H1 (cell line): ENCODE results near the gene ARFGEF3. TPM values are rescaled to one million over a fixed set of nuclear protein-coding genes. Genes with fewer than 3 reads are reported as not detected.

Experiments
- CTCF ChIA-PET: fragments of 300-600 bp; sonication (Branson Sonifier 250); formaldehyde crosslinking; loops from one replicate; lab custom pipeline; 2021; ENCODE audit not compliant: partially characterized antibody; lab: Charles Lee
- POLR2A ChIA-PET: fragments of 300-600 bp; sonication (Branson Sonifier 250); formaldehyde crosslinking; loops from one replicate; lab custom pipeline; 2021; ENCODE audit warnings: inconsistent platforms; ENCODE audit not compliant: partially characterized antibody; lab: Charles Lee
- DNase-seq, 2 experiments: peaks; one replicate each; pipeline versions ENCODE4 v3.0.0 to v3.0.0-alpha.2; 2010 to 2022; ENCODE audit warnings: low spot score in 2 of 2, low read depth in 1 of 2, mixed read lengths in 1 of 2
- FAIRE-seq: peaks from 2 replicates; lab custom pipeline; 2011; peaks lifted over from hg19 to GRCh38; lab: Jason Lieb, UNC
- H2AFZ ChIP-seq: 2 replicates; pipeline ENCODE4 v1.8.1; 2012; ENCODE audit warnings: low read length, inconsistent platforms
- H2AK5ac ChIP-seq: 2 replicates; pipeline ENCODE4 v1.6.1; 2013; ENCODE audit warnings: low read depth, low read length
- H2BK120ac ChIP-seq: replicated peaks from 2 replicates; pipeline ENCODE3; 2013; ENCODE audit warnings: low read depth, low read length, inconsistent platforms
- H2BK12ac ChIP-seq: 2 replicates; pipeline ENCODE4 v1.6.1; 2013; ENCODE audit warnings: low read depth, low read length
- H2BK15ac ChIP-seq: 2 replicates; pipeline ENCODE4 v1.6.1; 2013; ENCODE audit warnings: low read length
- H2BK20ac ChIP-seq: 2 replicates; pipeline ENCODE4 v1.6.1; 2013; ENCODE audit warnings: low read length
- H2BK5ac ChIP-seq: 2 replicates; pipeline ENCODE4 v1.6.1; 2013; ENCODE audit warnings: low read depth, low read length
- H3K14ac ChIP-seq: 2 replicates; pipeline ENCODE4 v1.6.1; 2013; ENCODE audit warnings: inconsistent platforms; ENCODE audit not compliant: insufficient read length
- H3K18ac ChIP-seq: 2 replicates; pipeline ENCODE4 v1.6.1; 2013; ENCODE audit warnings: low read length; ENCODE audit errors: extremely low read depth
- H3K23ac ChIP-seq: 2 replicates; pipeline ENCODE4 v1.6.1; 2013; ENCODE audit warnings: inconsistent platforms; ENCODE audit not compliant: insufficient read length
- H3K23me2 ChIP-seq: 2 replicates; pipeline ENCODE4 v1.6.1; 2013; ENCODE audit warnings: low read depth, low read length
- H3K27ac ChIP-seq: 2 replicates; pipeline ENCODE4 v1.6.1; 2011; ENCODE audit warnings: low read depth, low read length, inconsistent platforms
- H3K27me3 ChIP-seq, 4 experiments: replicated peaks in 1 of 4; 1 replicate in 1 of 4; 2 replicates in 3 of 4; pipeline versions ENCODE4 v1.6.1 to v1.8.1; 2011 to 2013; ENCODE audit warnings: low read length in 3 of 4, mild to moderate bottlenecking in 3 of 4, inconsistent platforms in 2 of 4, mixed read lengths in 2 of 4, moderate library complexity in 1 of 4; ENCODE audit not compliant: control insufficient read depth in 3 of 4, insufficient read depth in 3 of 4; ENCODE audit errors: extremely low read depth in 1 of 4
- H3K36me3 ChIP-seq, 4 experiments: 2 replicates each; pipeline versions ENCODE4 v1.6.1 to v1.8.1; 2011 to 2013; ENCODE audit warnings: mild to moderate bottlenecking in 4 of 4, low read length in 3 of 4, moderate library complexity in 2 of 4, control low read depth in 1 of 4, inconsistent platforms in 1 of 4; ENCODE audit not compliant: insufficient read depth in 4 of 4, control insufficient read depth in 2 of 4
- H3K4ac ChIP-seq: replicated peaks from 2 replicates; pipeline ENCODE3; 2013; ENCODE audit warnings: low read length, low read depth, mixed read lengths, inconsistent platforms; ENCODE audit not compliant: insufficient read length
- H3K4me1 ChIP-seq, 4 experiments: replicated peaks in 1 of 4; 1 replicate in 1 of 4; 2 replicates in 3 of 4; pipeline versions ENCODE4 v1.6.1 to v1.8.1; 2011 to 2013; ENCODE audit warnings: low read length in 3 of 4, inconsistent platforms in 2 of 4, mixed read lengths in 1 of 4; ENCODE audit not compliant: insufficient read depth in 4 of 4, control insufficient read depth in 3 of 4
- H3K4me2 ChIP-seq, 2 experiments: 2 replicates each; pipeline versions ENCODE4 v1.6.1 to v1.8.1; 2011 to 2013; ENCODE audit warnings: low read depth in 2 of 2, low read length in 2 of 2, control low read depth in 1 of 2, inconsistent platforms in 1 of 2, mild to moderate bottlenecking in 1 of 2; ENCODE audit not compliant: insufficient read depth in 1 of 2
- H3K4me3 ChIP-seq, 4 experiments: fragments of 200-600, 300-600 bp in 1 of 4; sonication (generic), shearing (Covaris generic), sonication (Bioruptor Twin) in 1 of 4; 2 replicates each; pipeline versions ENCODE4 v1.5.1 to v1.8.1; 2011 to 2016; ENCODE audit warnings: low read length in 4 of 4, low read depth in 3 of 4, control low read depth in 2 of 4, inconsistent platforms in 2 of 4, mild to moderate bottlenecking in 2 of 4, mixed read lengths in 1 of 4, moderate library complexity in 1 of 4; ENCODE audit not compliant: insufficient read depth in 2 of 4; ENCODE audit errors: extremely low read depth in 1 of 4
- H3K56ac ChIP-seq: replicated peaks from 2 replicates; pipeline ENCODE3; 2013; ENCODE audit warnings: low read depth, mild to moderate bottlenecking, mixed read lengths, low read length, inconsistent platforms; ENCODE audit not compliant: insufficient read length
- H3K79me1 ChIP-seq: 2 replicates; pipeline ENCODE4 v1.6.1; 2013; ENCODE audit warnings: low read depth, low read length, control low read depth
- H3K79me2 ChIP-seq, 2 experiments: 2 replicates each; pipeline versions ENCODE4 v1.6.1 to v1.8.1; 2012 to 2013; ENCODE audit warnings: low read length in 2 of 2, mild to moderate bottlenecking in 2 of 2, inconsistent platforms in 1 of 2; ENCODE audit not compliant: insufficient read depth in 2 of 2, control insufficient read depth in 1 of 2
- H3K9ac ChIP-seq, 4 experiments: replicated peaks in 1 of 4; 1 replicate in 1 of 4; 2 replicates in 3 of 4; pipeline versions ENCODE4 v1.6.1 to v1.8.1; 2011 to 2013; ENCODE audit warnings: low read depth in 3 of 4, low read length in 3 of 4, control low read depth in 2 of 4, mild to moderate bottlenecking in 2 of 4, moderate library complexity in 2 of 4, inconsistent platforms in 1 of 4; ENCODE audit errors: extremely low read depth in 1 of 4
- H3K9me3 ChIP-seq, 2 experiments: 2 replicates each; pipeline versions ENCODE4 v1.6.1 to v1.8.1; 2012 to 2013; ENCODE audit warnings: mild to moderate bottlenecking in 2 of 2, moderate library complexity in 2 of 2, control low read depth in 1 of 2, inconsistent platforms in 1 of 2, low read depth in 1 of 2, low read length in 1 of 2, mixed read lengths in 1 of 2; ENCODE audit not compliant: insufficient read depth in 2 of 2
- H4K20me1 ChIP-seq, 2 experiments: replicated peaks in 1 of 2; 2 replicates each; pipeline versions ENCODE3 to v1.8.1; 2011 to 2013; ENCODE audit warnings: inconsistent platforms in 2 of 2, low read length in 2 of 2, mild to moderate bottlenecking in 1 of 2; ENCODE audit not compliant: insufficient read depth in 2 of 2, control insufficient read depth in 1 of 2
- H4K5ac ChIP-seq: 2 replicates; pipeline ENCODE4 v1.6.1; 2013; ENCODE audit warnings: low read length, low read depth, mixed read lengths, inconsistent platforms; ENCODE audit not compliant: insufficient read length
- H4K8ac ChIP-seq: 2 replicates; pipeline ENCODE4 v1.8.0; 2013; ENCODE audit warnings: mild to moderate bottlenecking, moderate library complexity, low read length, inconsistent platforms; ENCODE audit not compliant: insufficient read depth; ENCODE audit errors: extremely low read depth
- H4K91ac ChIP-seq: replicated peaks from 2 replicates; pipeline ENCODE3; 2013; ENCODE audit warnings: low read length, mixed read lengths, inconsistent platforms; ENCODE audit not compliant: insufficient read length
- ASH2L ChIP-seq: fragments of 200-600, 300-600 bp; sonication (generic); IDR thresholded peaks from one replicate; pipeline ENCODE4 v1.7.1; 2017; ENCODE audit warnings: low read length
- BACH1 ChIP-seq: IDR thresholded peaks from 2 replicates; pipeline ENCODE4 v1.6.1; 2012; ENCODE audit warnings: low read length, improper control_type of control experiment
- EZH2 ChIP-seq: fragments of 200-600 bp; sonication (generic); IDR thresholded peaks from 2 replicates; pipeline ENCODE4 v1.7.1; 2012; ENCODE audit warnings: low read depth, mild to moderate bottlenecking, moderate library complexity, low read length, inconsistent platforms; ENCODE audit not compliant: severe bottlenecking
- FOSL1 ChIP-seq: IDR thresholded peaks from 2 replicates; pipeline ENCODE4 v1.6.1; 2011; ENCODE audit warnings: mild to moderate bottlenecking, low read depth, low read length, moderate library complexity; ENCODE audit not compliant: insufficient read depth
- HDAC6 ChIP-seq: IDR thresholded peaks from one replicate; pipeline ENCODE4 v1.7.1; 2012; ENCODE audit warnings: low read depth, mild to moderate bottlenecking, inconsistent platforms, low read length, moderate library complexity
- KDM1A ChIP-seq: fragments of 200-600, 300-600 bp; sonication (generic); IDR thresholded peaks from 2 replicates; pipeline ENCODE4 v1.7.1; 2016; ENCODE audit warnings: mild to moderate bottlenecking, low read length, borderline replicate concordance
- KDM5A ChIP-seq: fragments of 200-600 bp; IDR thresholded peaks from 2 replicates; pipeline ENCODE4 v1.7.1; 2012; ENCODE audit warnings: mild to moderate bottlenecking, low read length, inconsistent platforms, mixed read lengths
- MAFK ChIP-seq: IDR thresholded peaks from 2 replicates; pipeline ENCODE4 v1.6.1; 2012; ENCODE audit warnings: low read depth, mild to moderate bottlenecking, improper control_type of control experiment, low read length
- NRF1 ChIP-seq: IDR thresholded peaks from 2 replicates; pipeline ENCODE4 v1.6.1; 2011; ENCODE audit warnings: mild to moderate bottlenecking, low read depth, low read length, improper control_type of control experiment
- PHF8 ChIP-seq: fragments of 200-600 bp; sonication (generic); conservative IDR thresholded peaks from 2 replicates; pipeline ENCODE4 v1.7.1; 2012; ENCODE audit warnings: low read depth, mild to moderate bottlenecking, inconsistent platforms, low read length, moderate library complexity
- POLR2A ChIP-seq, 2 experiments: IDR thresholded peaks; 1 replicate in 1 of 2; 2 replicates in 1 of 2; pipeline ENCODE4 v1.6.1; 2011; ENCODE audit warnings: low read depth in 2 of 2, low read length in 2 of 2, mild to moderate bottlenecking in 2 of 2; ENCODE audit errors: control extremely low read depth in 1 of 2
- SP2 ChIP-seq: IDR thresholded peaks from 2 replicates; pipeline ENCODE4 v1.6.1; 2012; ENCODE audit warnings: mild to moderate bottlenecking, low read length, inconsistent platforms
- WGBS, 2 experiments: shearing (Covaris generic) in 1 of 2; methylation state at CpG; one replicate each; pipeline versions ENCODE4 v1.1.6 to v1.1.7; 2013 to 2015; ENCODE audit warnings: low lambda C conversion rate in 2 of 2, mixed read lengths in 2 of 2, inconsistent platforms in 1 of 2, low coverage in 1 of 2, missing lambda C conversion rate in 1 of 2; ENCODE audit not compliant: insufficient replicate concordance in 2 of 2, insufficient coverage in 1 of 2, insufficient read length in 1 of 2; ENCODE audit errors: extremely low coverage in 1 of 2, missing lambda C conversion rate in 1 of 2; 5-methylcytosine and 5-hydroxymethylcytosine counted together
- polyA plus RNA-seq, 7 experiments: library from polyadenylated mRNA; depleted of rRNA in 3 of 7; stranded (reverse) in 5 of 7; unstranded in 2 of 7; fragments of >200 nt in 5 of 7; fragments of 200-250 nt in 2 of 7; gene quantifications; 1 replicate in 5 of 7; 2 replicates in 1 of 7; 4 replicates in 1 of 7; pipeline versions ENCODE4 v1.2.1 to v1.2.3, GENCODE V29; 2011 to 2013; ENCODE audit warnings: missing spikeins in 2 of 7, mixed read lengths in 2 of 7
- total RNA-seq: library from RNA; stranded (reverse); fragmentation: NEBNext Ultra II Directional; extraction: Animal tissue kit (Norgen Biotek cat#: 25700); gene quantifications from 2 replicates; pipeline ENCODE4 v1.2.1, GENCODE V29; 2021

ARFGEF3 gene
- total and polyA plus RNA-seq, 2 of the 8 experiments (the other 6 are each of a cell fraction or from before 2014, with no cell fraction given): 5.8 to 23.2 TPM

- H3K4me2 ChIP-seq: no peak overlapping the region
- H3K36me3 ChIP-seq: no peaks in the 10 kb centered on the region
- no peak overlapping the region for H4K5ac ChIP-seq
- H4K91ac ChIP-seq: no peak overlapping the region
- H3K23ac ChIP-seq: no peak overlapping the region
- H4K20me1 ChIP-seq: no peaks in the 10 kb centered on the region
- POLR2A ChIA-PET: no interaction called here
- H3K27ac ChIP-seq: no peak overlapping the region
- no peak overlapping the region for H4K8ac ChIP-seq
- H3K9ac ChIP-seq: no peak overlapping the region
- no peak overlapping the region for H2BK20ac ChIP-seq
- no peaks in the 10 kb centered on the region for H3K79me2 ChIP-seq
- H3K27me3 ChIP-seq: no peaks in the 10 kb centered on the region
- H2BK15ac ChIP-seq: no peak overlapping the region
- H3K9me3 ChIP-seq: no peaks in the 10 kb centered on the region; a peak in 1 of 4 replicates
- FAIRE-seq (no peak), DNase-seq (no peak)
- no peak overlapping the region for H3K56ac ChIP-seq
- H3K4ac ChIP-seq: no peak overlapping the region
- H3K4me1 ChIP-seq: no peaks in the 10 kb centered on the region
- no peak overlapping the region for H2BK120ac ChIP-seq
- no peak overlapping the region for H3K4me3 ChIP-seq
- no peak overlapping the region for H3K18ac ChIP-seq
- no peak overlapping the region for H2AFZ ChIP-seq
- H3K14ac ChIP-seq: no peak overlapping the region
- TF ChIP-seq BACH1 (no peak), HDAC6 (no peak), EZH2 (no peak), ASH2L (no peak), NRF1 (no peak), KDM5A (no peak), PHF8 (no peak), FOSL1 (no peak), POLR2A (IDR thresholded peaks at IDR 0.05; ENCODE audit: control extremely low read depth in 1 of 2, low read depth in 2 of 2, low read length in 2 of 2) (no peak), MAFK (no peak), SP2 (no peak), KDM1A (no peak)
- TF ChIP-seq, all 59 proteins: peak for 0
- no peaks in the 10 kb centered on the region for H3K79me1 ChIP-seq
- CTCF ChIA-PET: interaction anchor here (1.3 to 1.5 kb wide), 2 partner anchors 8 to 103 kb away, joined by 3 to 4 read pairs; no protein-coding TSS in a partner anchor
- WGBS, 2 experiments: 90 to 100% methylated on average over 1 to 3 of the region's 3 CpGs
- H2AK5ac ChIP-seq: no peak overlapping the region
- no peak overlapping the region for H2BK12ac ChIP-seq
- H3K23me2 ChIP-seq: peaks cover 2% of the 10 kb centered on the region; the same call in 1 of the 2 replicates
- H2BK5ac ChIP-seq: no peak overlapping the region
These were observed 57.7 kb downstream of the ARFGEF3 start for GRCh38 chr6:138219398-138219797.
